Natural killer cell (primary cell): ENCODE measurements around the gene PCNX1. TPM values are rescaled to one million over a fixed set of nuclear protein-coding genes. Genes with fewer than 3 reads are reported as not detected.

Experiments
- ATAC-seq, 3 donors: fragments of 150-1000 bp in 2 of 3; fragments of 200-7000 bp in 1 of 3; cut with Tn5 transposase; 1 replicate in 1 of 3; 2 replicates in 2 of 3; pipeline ENCODE4 v1.10.0; 2021; ENCODE audit warnings: mild to moderate bottlenecking in 2 of 3, moderate library complexity in 2 of 3
- DNase-seq, 2 donors: peaks; one replicate each; pipeline versions ENCODE4 v3.0.0 to v3.0.0-alpha.2; 2013 to 2021; ENCODE audit warnings: mixed read lengths in 1 of 2
- H3K27ac ChIP-seq: one replicate; pipeline ENCODE4 v1.5.1; 2013; ENCODE audit warnings: mild to moderate bottlenecking, low read length
- H3K27me3 ChIP-seq: one replicate; pipeline ENCODE4 v1.6.1; 2013; ENCODE audit warnings: low read length; ENCODE audit not compliant: control insufficient read depth, insufficient read depth
- H3K36me3 ChIP-seq: one replicate; pipeline ENCODE4 v1.6.1; 2013; ENCODE audit warnings: low read length; ENCODE audit not compliant: control insufficient read depth, insufficient read depth
- H3K4me1 ChIP-seq: one replicate; pipeline ENCODE4 v1.6.1; 2013; ENCODE audit warnings: low read length; ENCODE audit not compliant: control insufficient read depth, insufficient read depth
- H3K4me3 ChIP-seq: one replicate; pipeline ENCODE4 v1.5.1; 2013; ENCODE audit warnings: low read length
- H3K9me3 ChIP-seq: one replicate; pipeline ENCODE4 v1.6.1; 2013; ENCODE audit warnings: low read length; ENCODE audit not compliant: control insufficient read depth, insufficient read depth
- H3K27ac Mint-ChIP-seq, 2 donors: one replicate each; pipeline ENCODE4 v1.8.0; 2022; ENCODE audit warnings: mild to moderate bottlenecking in 2 of 2, mixed read lengths in 2 of 2, moderate library complexity in 1 of 2
- H3K27me3 Mint-ChIP-seq, 2 donors: one replicate each; pipeline ENCODE4 v1.8.0; 2022; ENCODE audit warnings: low read depth in 2 of 2, mixed read lengths in 2 of 2
- H3K36me3 Mint-ChIP-seq: one replicate; pipeline ENCODE4 v1.8.0; 2022; ENCODE audit warnings: mixed read lengths
- H3K4me1 Mint-ChIP-seq, 2 donors: one replicate each; pipeline ENCODE4 v1.8.0; 2022; ENCODE audit warnings: mixed read lengths in 2 of 2
- H3K4me3 Mint-ChIP-seq: one replicate; pipeline ENCODE4 v1.8.0; 2022; ENCODE audit warnings: mild to moderate bottlenecking, moderate library complexity, mixed read lengths
- H3K9me3 Mint-ChIP-seq, 2 donors: one replicate each; pipeline ENCODE4 v1.8.0; 2022; ENCODE audit warnings: mixed read lengths in 2 of 2
- WGBS: methylation state at CpG from one replicate; pipeline ENCODE4 v1.1.7; 2013; ENCODE audit warnings: missing lambda C conversion rate; ENCODE audit not compliant: insufficient coverage; 5-methylcytosine and 5-hydroxymethylcytosine counted together
- intact Hi-C: fragments of 100-400 bp; cut with micrococcal nuclease; formaldehyde crosslinking; loops from one replicate; pipeline ENCODE4 v1.14.2; 2022
- total RNA-seq, 4 donors: library from RNA; stranded (reverse); fragments of 120-200 nt in 1 of 4; gene quantifications; one replicate each; pipeline versions ENCODE4 v1.2.3 to v1.2.4, GENCODE V29; 2013 to 2022
- TF ChIP-seq, protein P1 (sequence below): fragments of 200-600 bp; IDR thresholded peaks from one replicate; pipeline ENCODE4 v1.8.0; 2022; ENCODE audit warnings: antibody characterized with exemption

The PCNX1 gene
- total RNA-seq, 3 donors from 2014 or later (not counting 1 experiment from before 2014, with no cell fraction given) = 79.8 to 124 (median 119) TPM

DNA sequence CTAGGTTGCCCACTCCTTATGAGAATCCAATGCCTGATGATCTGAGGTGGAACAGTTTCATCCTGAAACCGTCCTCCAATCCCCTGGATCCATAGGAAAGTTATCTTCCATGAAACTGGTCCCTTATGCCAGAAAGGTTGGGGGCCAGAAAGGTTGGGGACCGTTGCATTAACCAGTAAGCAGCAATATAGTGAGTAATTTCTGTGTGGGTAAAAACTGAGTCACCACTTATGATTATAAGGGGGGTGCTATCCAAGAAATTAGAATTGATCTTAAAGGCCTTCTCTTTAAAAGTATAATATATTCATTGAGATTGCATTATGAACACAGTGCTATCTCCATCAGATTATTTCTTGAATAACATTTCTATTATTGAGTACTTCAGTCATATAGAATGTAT lies 97.2 kb downstream of the PCNX1 start:
- Histone ChIP-seq H3K27ac (no peak overlapping the region), H3K36me3 (peaks cover 8% of the 10 kb centered on the region), H3K4me1 (peaks cover 3% of the 10 kb centered on the region), H3K9me3 (no peaks in the 10 kb centered on the region), H3K4me3 (no peak overlapping the region), H3K27me3 (no peaks in the 10 kb centered on the region)
- peaks cover 12% of the 10 kb centered on the region for H3K36me3 Mint-ChIP-seq
- TF ChIP-seq, protein P1, sequence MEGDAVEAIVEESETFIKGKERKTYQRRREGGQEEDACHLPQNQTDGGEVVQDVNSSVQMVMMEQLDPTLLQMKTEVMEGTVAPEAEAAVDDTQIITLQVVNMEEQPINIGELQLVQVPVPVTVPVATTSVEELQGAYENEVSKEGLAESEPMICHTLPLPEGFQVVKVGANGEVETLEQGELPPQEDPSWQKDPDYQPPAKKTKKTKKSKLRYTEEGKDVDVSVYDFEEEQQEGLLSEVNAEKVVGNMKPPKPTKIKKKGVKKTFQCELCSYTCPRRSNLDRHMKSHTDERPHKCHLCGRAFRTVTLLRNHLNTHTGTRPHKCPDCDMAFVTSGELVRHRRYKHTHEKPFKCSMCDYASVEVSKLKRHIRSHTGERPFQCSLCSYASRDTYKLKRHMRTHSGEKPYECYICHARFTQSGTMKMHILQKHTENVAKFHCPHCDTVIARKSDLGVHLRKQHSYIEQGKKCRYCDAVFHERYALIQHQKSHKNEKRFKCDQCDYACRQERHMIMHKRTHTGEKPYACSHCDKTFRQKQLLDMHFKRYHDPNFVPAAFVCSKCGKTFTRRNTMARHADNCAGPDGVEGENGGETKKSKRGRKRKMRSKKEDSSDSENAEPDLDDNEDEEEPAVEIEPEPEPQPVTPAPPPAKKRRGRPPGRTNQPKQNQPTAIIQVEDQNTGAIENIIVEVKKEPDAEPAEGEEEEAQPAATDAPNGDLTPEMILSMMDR = no peak
- ATAC-seq (no peak), DNase-seq (no peak)
- H3K27me3 Mint-ChIP-seq = no peaks in the 10 kb centered on the region
- H3K4me3 Mint-ChIP-seq = no peak overlapping the region
- 100% methylated on average over 2 of the region's 2 CpGs for WGBS
- H3K9me3 Mint-ChIP-seq = no peaks in the 10 kb centered on the region
- H3K4me1 Mint-ChIP-seq = peaks cover 26 to 29% of the 10 kb centered on the region in 2 donors
- peak overlapping the region; percentile 50 to 81 for H3K27ac Mint-ChIP-seq
- intact Hi-C loops = no loop called here

DNA sequence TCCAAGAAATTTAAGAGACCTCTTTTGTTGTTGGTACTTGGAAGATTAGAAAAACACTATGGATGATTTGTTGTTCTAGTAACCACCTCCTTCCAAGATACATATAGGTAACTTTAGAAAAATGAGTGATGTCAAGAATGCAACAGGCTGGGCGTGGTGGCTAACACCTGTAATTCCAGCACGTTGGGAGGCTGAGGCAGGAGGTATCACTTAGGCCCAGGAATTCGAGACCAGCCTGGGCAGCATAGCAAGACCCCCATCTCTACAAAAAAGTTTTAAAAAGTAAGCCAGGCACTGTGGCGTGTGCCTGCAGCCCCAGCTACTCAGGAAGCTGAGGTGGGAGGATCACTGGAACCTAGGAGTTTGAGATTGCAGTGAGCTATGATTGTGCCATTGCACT lies 97.8 kb downstream of the PCNX1 start:
- WGBS = 81% methylated on average over 4 of the region's 4 CpGs
- Histone ChIP-seq H3K36me3 (peaks cover 8% of the 10 kb centered on the region), H3K4me3 (no peak overlapping the region), H3K27ac (no peak overlapping the region), H3K9me3 (no peaks in the 10 kb centered on the region), H3K27me3 (no peaks in the 10 kb centered on the region), H3K4me1 (peaks cover 3% of the 10 kb centered on the region)
- ATAC-seq = no peak
- no peaks in the 10 kb centered on the region for H3K9me3 Mint-ChIP-seq
- H3K27ac Mint-ChIP-seq = peak overlapping the region; percentile 50 to 81
- TF ChIP-seq, protein P1 = no peak
- H3K27me3 Mint-ChIP-seq = no peaks in the 10 kb centered on the region
- DNase-seq = no peak
- H3K4me3 Mint-ChIP-seq = no peak overlapping the region
- peaks cover 22 to 23% of the 10 kb centered on the region in 2 donors for H3K4me1 Mint-ChIP-seq
- H3K36me3 Mint-ChIP-seq = peaks cover 12% of the 10 kb centered on the region
- intact Hi-C loops = no loop called here

DNA sequence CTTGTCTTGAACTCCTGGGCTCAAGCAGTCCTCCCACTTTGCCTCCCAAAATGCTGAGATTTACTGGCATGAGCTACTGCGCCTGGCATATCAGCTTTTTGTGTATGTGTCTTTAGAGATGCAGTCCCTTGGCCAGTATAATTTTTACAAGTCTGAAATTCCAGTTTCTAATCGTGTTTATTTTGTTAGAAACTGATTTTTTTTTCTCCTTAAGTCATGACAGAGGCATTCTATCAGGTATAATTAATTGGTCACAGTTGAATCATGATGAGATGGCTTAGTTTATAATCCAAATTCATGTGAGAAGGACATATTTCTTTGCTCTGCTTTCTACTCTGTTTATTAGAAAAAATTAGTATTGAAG lies 98.9 kb downstream of the PCNX1 start:
- no peaks in the 10 kb centered on the region for H3K4me1 ChIP-seq
- H3K27ac ChIP-seq = no peak overlapping the region
- WGBS = 95% methylated on average over 2 of the region's 2 CpGs
- H3K36me3 Mint-ChIP-seq = peaks cover 12% of the 10 kb centered on the region
- H3K9me3 Mint-ChIP-seq = no peaks in the 10 kb centered on the region
- intact Hi-C loops = no loop called here
- H3K4me3 ChIP-seq = no peak overlapping the region
- H3K27ac Mint-ChIP-seq = no peak overlapping the region
- no peak for ATAC-seq
- no peaks in the 10 kb centered on the region for H3K9me3 ChIP-seq
- no peaks in the 10 kb centered on the region for H3K27me3 ChIP-seq
- peaks cover 26 to 28% of the 10 kb centered on the region in 2 donors for H3K4me1 Mint-ChIP-seq
- no peak overlapping the region for H3K4me3 Mint-ChIP-seq
- TF ChIP-seq, protein P1 = no peak
- H3K36me3 ChIP-seq = peaks cover 8% of the 10 kb centered on the region
- DNase-seq = no peak
- H3K27me3 Mint-ChIP-seq = no peaks in the 10 kb centered on the region

DNA sequence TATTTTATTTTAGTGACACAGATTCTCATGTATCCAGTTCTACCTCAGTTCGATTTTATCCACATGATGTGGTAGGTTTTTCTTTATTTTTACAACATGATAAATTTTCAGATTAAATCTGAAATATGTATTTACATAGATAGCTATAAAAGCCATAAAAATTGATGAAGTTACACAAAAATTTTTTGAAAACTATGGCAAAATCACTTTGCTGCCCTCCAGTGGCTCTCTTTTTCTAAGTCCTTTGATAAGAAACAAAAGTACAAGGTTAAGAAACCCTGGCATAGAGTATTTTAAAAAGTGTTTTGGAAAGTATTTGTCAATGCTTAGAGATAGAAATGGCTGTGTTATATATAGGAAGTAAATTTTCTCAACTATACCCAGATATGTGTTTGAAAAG lies 104.2 kb downstream of the PCNX1 start:
- no CpG with 5 or more reads among the region's 1 CpG for WGBS
- Mint-ChIP-seq H3K4me1 (peaks cover 18 to 23% of the 10 kb centered on the region in 2 donors), H3K27me3 (no peaks in the 10 kb centered on the region), H3K36me3 (peaks cover 23% of the 10 kb centered on the region), H3K27ac (peak overlapping the region; percentile 47 to 69), H3K9me3 (no peaks in the 10 kb centered on the region), H3K4me3 (no peak overlapping the region)
- intact Hi-C loops = loop anchor here (1.0 kb wide), 1 partner anchor 39 kb away; no protein-coding TSS in a partner anchor
- H3K4me3 ChIP-seq = no peak overlapping the region
- H3K27ac ChIP-seq = no peak overlapping the region
- TF ChIP-seq, protein P1 = peak; percentile 54
- no peaks in the 10 kb centered on the region for H3K9me3 ChIP-seq
- ATAC-seq = no peak
- peaks cover 22% of the 10 kb centered on the region for H3K36me3 ChIP-seq
- no peaks in the 10 kb centered on the region for H3K27me3 ChIP-seq
- H3K4me1 ChIP-seq = no peaks in the 10 kb centered on the region
- peak in 1 of 2 donors; percentile 33 for DNase-seq
